SJSA1 (cell line): Measurements from ENCODE around the gene RYK. TPM values are rescaled to one million over a fixed set of nuclear protein-coding genes. Genes with fewer than 3 reads are reported as not detected.

Experiments used
- DNase-seq, 2 experiments: peaks; one replicate each; pipeline ENCODE4 v3.0.0-alpha.2; 2015 to 2020; ENCODE audit warnings: low spot score in 2 of 2, low read depth in 1 of 2
- H3K27ac ChIP-seq: fragments of 250-450 bp; sonication (Bioruptor Pico); 2 replicates; pipeline ENCODE4 v1.5.1; 2020; ENCODE audit warnings: mild to moderate bottlenecking, moderate library complexity
- H3K27me3 ChIP-seq: fragments of 250-450 bp; sonication (Bioruptor Pico); replicated peaks from 2 replicates; pipeline ENCODE4 v1.5.1; 2020; ENCODE audit warnings: mild to moderate bottlenecking, moderate library complexity
- H3K36me3 ChIP-seq: fragments of 250-450 bp; sonication (Bioruptor Pico); 2 replicates; pipeline ENCODE4 v1.5.1; 2020; ENCODE audit warnings: mild to moderate bottlenecking
- H3K4me1 ChIP-seq: fragments of 250-450 bp; sonication (Bioruptor Pico); replicated peaks from 2 replicates; pipeline ENCODE4 v1.6.1; 2021; ENCODE audit warnings: mild to moderate bottlenecking
- H3K4me3 ChIP-seq: fragments of 250-450 bp; sonication (Bioruptor Pico); 2 replicates; pipeline ENCODE4 v1.5.1; 2020; ENCODE audit warnings: mild to moderate bottlenecking
- H3K9me3 ChIP-seq: fragments of 250-450 bp; sonication (Bioruptor Pico); replicated peaks from 2 replicates; pipeline ENCODE4 v1.5.1; 2020; ENCODE audit warnings: mild to moderate bottlenecking
- total RNA-seq: library from RNA; depleted of rRNA; stranded (reverse); fragments of >200 nt; shearing (Covaris generic); gene quantifications from 2 replicates; pipeline ENCODE4 v1.2.3, GENCODE V29; 2014

The RYK gene
- total RNA-seq, 1 experiment from 2014 or later = 68.6 TPM

DNA sequence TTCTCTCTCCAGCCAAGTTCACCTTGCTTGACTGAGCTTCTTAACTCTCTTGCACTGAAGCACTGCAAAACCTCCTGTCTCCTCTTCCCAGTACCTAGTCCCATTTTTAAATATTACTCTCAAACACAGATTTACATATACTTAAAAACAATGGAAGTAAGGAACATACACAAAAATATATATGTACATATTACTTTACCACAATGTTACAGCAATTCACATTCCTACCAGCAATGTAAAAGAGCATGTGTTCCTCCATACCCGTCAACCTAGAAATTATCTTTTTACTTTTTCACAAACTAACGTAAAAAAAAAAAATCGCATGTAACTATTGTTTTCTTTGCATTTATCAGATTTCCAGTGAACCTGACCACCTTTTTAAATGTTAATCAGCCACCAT lies 60.4 kb downstream of the RYK start:
- no peak overlapping the region for H3K4me3 ChIP-seq
- peaks cover 19% of the 10 kb centered on the region for H3K36me3 ChIP-seq
- no peaks in the 10 kb centered on the region for H3K27me3 ChIP-seq
- no peaks in the 10 kb centered on the region for H3K9me3 ChIP-seq
- H3K27ac ChIP-seq = no peak overlapping the region
- H3K4me1 ChIP-seq = no peaks in the 10 kb centered on the region
- DNase-seq = no peak

DNA sequence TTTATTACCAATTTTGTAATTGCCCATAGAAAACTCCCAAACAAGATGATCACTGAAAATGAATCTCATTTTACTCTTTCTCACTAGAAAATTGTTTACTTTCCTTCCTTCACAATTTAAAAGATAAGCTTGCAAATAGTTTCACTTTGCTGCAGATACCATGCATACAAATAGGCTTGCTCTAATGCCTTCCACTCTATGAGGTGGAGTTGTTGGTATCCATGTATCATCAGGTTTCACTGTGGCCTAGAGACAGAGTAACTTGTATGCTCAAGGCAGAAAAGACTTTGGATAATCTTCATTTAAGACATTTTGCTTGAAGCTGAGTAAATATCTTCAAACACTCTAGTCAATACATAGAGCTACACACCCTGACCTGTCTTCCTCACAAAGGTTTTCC lies 60.8 kb downstream of the RYK start:
- no peak for DNase-seq
- peaks cover 19% of the 10 kb centered on the region for H3K36me3 ChIP-seq
- H3K4me1 ChIP-seq = no peaks in the 10 kb centered on the region
- H3K27me3 ChIP-seq = no peaks in the 10 kb centered on the region
- no peaks in the 10 kb centered on the region for H3K9me3 ChIP-seq
- no peak overlapping the region for H3K27ac ChIP-seq
- H3K4me3 ChIP-seq = no peak overlapping the region

GRCh38 chr3:134186391-134186790 lies 64.3 kb downstream of the RYK start:
- no peak for DNase-seq
- H3K9me3 ChIP-seq = no peaks in the 10 kb centered on the region
- no peaks in the 10 kb centered on the region for H3K4me1 ChIP-seq
- H3K27me3 ChIP-seq = no peaks in the 10 kb centered on the region
- H3K4me3 ChIP-seq = no peak overlapping the region
- H3K36me3 ChIP-seq = peaks cover 6% of the 10 kb centered on the region; the same call in 1 of the 2 replicates
- H3K27ac ChIP-seq = no peak overlapping the region

GRCh38 chr3:134180761-134181160 lies 69.9 kb downstream of the RYK start:
- no peaks in the 10 kb centered on the region for H3K27me3 ChIP-seq
- no peak overlapping the region for H3K27ac ChIP-seq
- H3K9me3 ChIP-seq = no peaks in the 10 kb centered on the region
- no peak for DNase-seq
- no peaks in the 10 kb centered on the region for H3K4me1 ChIP-seq
- H3K36me3 ChIP-seq = peaks cover 8% of the 10 kb centered on the region
- H3K4me3 ChIP-seq = no peak overlapping the region

DNA sequence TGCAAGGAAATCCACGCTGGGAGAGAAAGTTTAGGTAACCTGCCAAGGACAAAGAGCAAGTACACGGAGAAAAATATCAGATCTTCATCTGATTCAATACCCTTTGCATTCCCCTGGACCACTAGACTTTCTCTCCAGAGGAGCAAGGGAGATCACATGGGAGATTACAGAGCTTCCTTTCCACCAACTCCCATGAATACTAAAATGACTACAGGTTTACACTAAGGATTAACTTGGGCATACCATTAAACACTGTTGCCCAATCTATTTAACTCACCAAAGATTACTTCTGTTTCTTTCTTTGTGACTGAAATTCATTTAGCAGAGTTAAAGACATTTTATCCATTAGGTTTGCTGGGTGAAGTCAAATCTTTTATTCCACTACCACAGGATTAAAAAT lies 71.2 kb downstream of the RYK start:
- H3K27me3 ChIP-seq = no peaks in the 10 kb centered on the region
- no peak for DNase-seq
- H3K9me3 ChIP-seq = no peaks in the 10 kb centered on the region
- no peak overlapping the region for H3K4me3 ChIP-seq
- H3K27ac ChIP-seq = no peak overlapping the region
- no peaks in the 10 kb centered on the region for H3K4me1 ChIP-seq
- peaks cover 17% of the 10 kb centered on the region for H3K36me3 ChIP-seq

- H3K27me3 ChIP-seq = no peaks in the 10 kb centered on the region
- H3K4me3 ChIP-seq = no peak overlapping the region
- no peak overlapping the region for H3K27ac ChIP-seq
- no peaks in the 10 kb centered on the region for H3K9me3 ChIP-seq
- peaks cover 23% of the 10 kb centered on the region for H3K36me3 ChIP-seq
- DNase-seq = no peak
- no peaks in the 10 kb centered on the region for H3K4me1 ChIP-seq
Measured at GRCh38 chr3:134163096-134163495, 87.6 kb downstream of the RYK start.

DNA sequence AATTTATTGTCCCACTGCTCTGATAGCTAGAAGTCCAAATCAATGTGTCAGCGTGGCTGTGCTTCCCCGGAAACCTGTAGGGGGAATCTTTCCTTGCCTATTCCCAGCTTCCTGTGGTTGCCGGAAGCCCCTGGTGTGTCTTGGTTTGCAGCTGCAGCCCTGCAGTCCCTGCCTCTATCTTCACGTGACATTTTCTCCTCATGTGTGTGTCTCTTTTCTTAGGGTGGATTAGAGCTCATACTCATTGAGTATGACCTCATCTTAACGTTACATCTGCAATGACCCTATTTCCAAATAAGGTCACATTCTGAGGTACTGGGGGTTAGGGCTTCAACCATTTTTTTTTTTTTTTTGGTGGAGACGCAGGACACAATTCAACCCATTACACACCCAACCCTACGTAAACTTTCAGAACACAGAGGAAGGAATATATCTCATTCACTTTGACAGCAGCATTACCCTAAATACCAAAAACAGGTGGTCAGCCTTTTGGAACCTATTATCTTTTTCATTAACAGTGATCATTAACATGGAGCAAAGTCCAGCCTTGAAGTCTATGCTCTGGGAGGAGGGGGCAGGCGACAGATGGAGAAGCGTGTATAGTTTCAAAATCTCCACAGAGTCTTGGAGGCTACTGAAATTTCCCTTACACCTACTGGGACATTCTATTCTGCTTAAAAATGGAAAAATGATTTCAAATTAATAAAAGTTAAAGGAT lies 88.6 kb downstream of the RYK start:
- H3K4me1 ChIP-seq = peaks cover under 1% of the 10 kb centered on the region; the same call in 1 of the 2 replicates

DNA sequence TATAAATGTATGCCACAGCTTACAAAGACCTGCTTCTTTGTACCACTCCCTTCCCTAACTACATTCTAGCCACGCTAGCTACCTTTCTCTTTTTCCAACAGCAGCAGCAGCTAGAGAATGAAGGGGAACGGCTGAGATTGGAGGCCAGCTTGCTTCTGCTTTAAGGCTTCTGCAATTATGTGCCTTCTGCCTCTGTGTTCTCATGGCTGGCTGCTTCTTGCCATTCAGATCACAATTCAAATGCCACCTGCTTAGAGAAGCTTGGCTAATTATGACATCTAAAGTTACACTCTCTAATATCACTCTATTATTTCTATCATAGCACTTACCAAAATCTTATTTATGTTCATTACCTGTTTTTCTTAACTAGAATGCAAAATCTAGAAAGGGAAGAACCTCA lies 95.2 kb downstream of the RYK start:
- Histone ChIP-seq H3K36me3 (peaks cover 28% of the 10 kb centered on the region), H3K4me3 (no peak overlapping the region), H3K27me3 (no peaks in the 10 kb centered on the region), H3K9me3 (no peaks in the 10 kb centered on the region), H3K27ac (no peak overlapping the region), H3K4me1 (peaks cover 5% of the 10 kb centered on the region; the same call in 1 of the 2 replicates)
- no peak for DNase-seq

More for the DNA sequence above, 88.6 kb downstream of the RYK start:
- no peaks in the 10 kb centered on the region for H3K9me3 ChIP-seq
- no peak for DNase-seq
- H3K27me3 ChIP-seq = no peaks in the 10 kb centered on the region
- peaks cover 23% of the 10 kb centered on the region for H3K36me3 ChIP-seq
- no peak overlapping the region for H3K27ac ChIP-seq
- no peak overlapping the region for H3K4me3 ChIP-seq

GRCh38 chr3:134153761-134154160 lies 96.9 kb downstream of the RYK start:
- peaks cover 23% of the 10 kb centered on the region for H3K36me3 ChIP-seq
- no peak for DNase-seq

GRCh38 chr3:134150476-134150875 lies 100.2 kb downstream of the RYK start:
- Histone ChIP-seq H3K36me3 (peaks cover 10% of the 10 kb centered on the region), H3K4me3 (no peak overlapping the region), H3K27ac (no peak overlapping the region), H3K4me1 (no peaks in the 10 kb centered on the region), H3K27me3 (no peaks in the 10 kb centered on the region), H3K9me3 (no peaks in the 10 kb centered on the region)
- DNase-seq = no peak

More at GRCh38 chr3:134153761-134154160, 96.9 kb downstream of the RYK start:
- no peak overlapping the region for H3K4me3 ChIP-seq
- H3K27ac ChIP-seq = no peak overlapping the region
- no peaks in the 10 kb centered on the region for H3K9me3 ChIP-seq
- H3K4me1 ChIP-seq = peaks cover 5% of the 10 kb centered on the region; the same call in 1 of the 2 replicates
- no peaks in the 10 kb centered on the region for H3K27me3 ChIP-seq

- no peak for DNase-seq
- H3K27me3 ChIP-seq = no peaks in the 10 kb centered on the region
- H3K4me1 ChIP-seq = peaks cover 11% of the 10 kb centered on the region
- H3K27ac ChIP-seq = no peak overlapping the region
- H3K36me3 ChIP-seq = peaks cover under 1% of the 10 kb centered on the region
- no peaks in the 10 kb centered on the region for H3K9me3 ChIP-seq
- no peak overlapping the region for H3K4me3 ChIP-seq
Measured at GRCh38 chr3:134149286-134149685, 101.4 kb downstream of the RYK start.

- no peaks in the 10 kb centered on the region for H3K27me3 ChIP-seq
- peaks cover 18% of the 10 kb centered on the region for H3K4me1 ChIP-seq
- H3K36me3 ChIP-seq = no peaks in the 10 kb centered on the region; the same call in 1 of the 2 replicates
- no peaks in the 10 kb centered on the region for H3K9me3 ChIP-seq
- no peak overlapping the region for H3K4me3 ChIP-seq
- no peak for DNase-seq
- H3K27ac ChIP-seq = no peak overlapping the region
Measured at GRCh38 chr3:134148534-134148933, 102.1 kb downstream of the RYK start.

- H3K27ac ChIP-seq = no peak overlapping the region
- DNase-seq = no peak
- H3K9me3 ChIP-seq = no peaks in the 10 kb centered on the region
- H3K27me3 ChIP-seq = no peaks in the 10 kb centered on the region
- H3K4me1 ChIP-seq = peaks cover 20% of the 10 kb centered on the region
- no peak overlapping the region for H3K4me3 ChIP-seq
- no peaks in the 10 kb centered on the region for H3K36me3 ChIP-seq
Measured at GRCh38 chr3:134147411-134147810, 103.2 kb downstream of the RYK start.

DNA sequence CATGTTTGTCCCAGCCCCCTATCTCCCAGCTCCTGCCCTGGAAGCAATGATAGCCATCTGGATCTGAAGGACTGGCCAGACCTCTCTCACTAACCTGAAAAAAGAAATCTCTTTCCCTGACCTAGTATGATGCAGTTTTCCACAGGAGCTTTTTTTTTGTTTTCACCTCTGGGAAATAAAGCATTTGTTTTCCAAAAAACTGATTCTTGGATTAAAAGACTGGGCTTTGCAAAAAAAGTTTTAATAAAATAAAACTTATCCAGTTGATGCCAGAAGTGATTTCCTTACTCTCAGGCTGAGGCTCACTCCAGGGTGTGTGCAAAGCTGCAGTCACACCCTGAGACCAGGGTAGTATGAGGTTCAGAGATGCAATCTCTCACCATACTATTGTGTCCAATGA lies 104.0 kb downstream of the RYK start:
- no peak for DNase-seq
- H3K27ac ChIP-seq = no peak overlapping the region
- no peaks in the 10 kb centered on the region for H3K27me3 ChIP-seq

DNA sequence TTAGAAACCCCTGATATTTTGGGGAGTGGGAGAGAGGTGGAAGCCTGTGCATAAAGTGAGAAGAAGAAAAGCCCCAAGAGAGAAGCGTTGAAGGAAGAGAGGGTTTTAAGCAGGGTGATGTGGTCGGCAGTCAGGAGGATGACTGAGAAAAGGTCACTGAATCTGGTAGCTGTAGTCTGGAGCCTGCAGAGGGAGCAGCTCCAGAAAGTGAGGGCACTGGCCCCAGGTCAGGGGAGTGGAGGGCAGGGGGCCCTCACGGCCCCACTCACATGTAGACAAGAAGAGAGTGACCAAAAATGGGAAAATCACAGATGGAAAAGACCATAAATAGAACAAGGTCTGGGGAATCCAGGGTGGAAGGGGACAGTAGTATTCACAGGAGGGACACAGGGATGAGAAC lies 105.5 kb downstream of the RYK start:
- Histone ChIP-seq H3K4me3 (no peak overlapping the region), H3K27ac (no peak overlapping the region), H3K4me1 (peaks cover 20% of the 10 kb centered on the region), H3K36me3 (no peaks in the 10 kb centered on the region), H3K27me3 (no peaks in the 10 kb centered on the region), H3K9me3 (no peaks in the 10 kb centered on the region)
- DNase-seq = no peak

More for the DNA sequence above, 104.0 kb downstream of the RYK start:
- Histone ChIP-seq H3K36me3 (no peaks in the 10 kb centered on the region), H3K4me1 (peaks cover 20% of the 10 kb centered on the region), H3K4me3 (no peak overlapping the region), H3K9me3 (no peaks in the 10 kb centered on the region)
